ENCODE data around the gene RSF1.

The RSF1 gene

GRCh38 chr11:77813256-77813655 is 7.3 kb downstream of the RSF1 start:
- no peak for DNase-seq (ENCODE audit: low read depth, low spot score)

- DNase-seq (ENCODE audit: low read depth, low spot score), result no peak
Observed at GRCh38 chr11:77806993-77807392, 13.5 kb downstream of the RSF1 start.

- DNase-seq (ENCODE audit: low read depth, low spot score), result no peak
Observed at GRCh38 chr11:77806415-77806814, 14.1 kb downstream of the RSF1 start.

- DNase-seq (ENCODE audit: low read depth, low spot score), result no peak
Observed at GRCh38 chr11:77801477-77801876, 19.0 kb downstream of the RSF1 start.

- DNase-seq (ENCODE audit: low read depth, low spot score), result no peak
Observed at GRCh38 chr11:77800449-77800848, 20.1 kb downstream of the RSF1 start.

GRCh38 chr11:77799338-77799737 is 21.2 kb downstream of the RSF1 start:
- DNase-seq (ENCODE audit: low read depth, low spot score), result no peak

GRCh38 chr11:77793972-77794371 is 26.6 kb downstream of the RSF1 start:
- DNase-seq (ENCODE audit: low read depth, low spot score), result no peak

- DNase-seq (ENCODE audit: low read depth, low spot score), result no peak
Observed at GRCh38 chr11:77791301-77791700, 29.2 kb downstream of the RSF1 start.

- DNase-seq (ENCODE audit: low read depth, low spot score), result no peak
Observed at GRCh38 chr11:77789731-77790476, 30.6 kb downstream of the RSF1 start.

GRCh38 chr11:77789061-77789730 is 31.3 kb downstream of the RSF1 start:
- DNase-seq (ENCODE audit: low read depth, low spot score), result no peak

- no peak for DNase-seq (ENCODE audit: low read depth, low spot score)
Observed at GRCh38 chr11:77784572-77784971, 36.0 kb downstream of the RSF1 start.

- DNase-seq (ENCODE audit: low read depth, low spot score), result no peak
Observed at GRCh38 chr11:77783025-77783424, 37.5 kb downstream of the RSF1 start.

GRCh38 chr11:77779935-77780334 is 40.6 kb downstream of the RSF1 start:
- no peak for DNase-seq (ENCODE audit: low read depth, low spot score)

- no peak for DNase-seq (ENCODE audit: low read depth, low spot score)
Observed at GRCh38 chr11:77778549-77778948, 42.0 kb downstream of the RSF1 start.

- DNase-seq (ENCODE audit: low read depth, low spot score), result no peak
Observed at GRCh38 chr11:77778118-77778517, 42.4 kb downstream of the RSF1 start.

- no peak for DNase-seq (ENCODE audit: low read depth, low spot score)
Observed at GRCh38 chr11:77776455-77776854, 44.1 kb downstream of the RSF1 start.

- DNase-seq (ENCODE audit: low read depth, low spot score), result no peak
Observed at GRCh38 chr11:77775936-77776335, 44.6 kb downstream of the RSF1 start.

- no peak for DNase-seq (ENCODE audit: low read depth, low spot score)
Observed at GRCh38 chr11:77771135-77771534, 49.4 kb downstream of the RSF1 start.

GRCh38 chr11:77770629-77771028 is 49.9 kb downstream of the RSF1 start:
- no peak for DNase-seq (ENCODE audit: low read depth, low spot score)

- no peak for DNase-seq (ENCODE audit: low read depth, low spot score)
Observed at GRCh38 chr11:77762426-77762825, 58.1 kb downstream of the RSF1 start.

GRCh38 chr11:77761491-77761890 is 59.0 kb downstream of the RSF1 start:
- DNase-seq (ENCODE audit: low read depth, low spot score), result no peak

GRCh38 chr11:77758331-77758730 is 62.2 kb downstream of the RSF1 start:
- DNase-seq (ENCODE audit: low read depth, low spot score), result no peak

GRCh38 chr11:77753230-77753629 is 67.3 kb downstream of the RSF1 start:
- DNase-seq (ENCODE audit: low read depth, low spot score), result no peak

Data from smooth muscle cell of the brain vasculature (primary cell).